ENCODE data around the gene TDRD5. TPM values are rescaled to one million over a fixed set of nuclear protein-coding genes. Genes with fewer than 3 reads are reported as not detected.

TDRD5 gene
- total RNA-seq, 1 donor from 2014 or later = not detected

GRCh38 chr1:179708434-179709195, 117.0 kb downstream of the TDRD5 start:
- Mint-ChIP-seq H3K4me3 (ENCODE audit: unreplicated experiment) (no peak overlapping the region), H3K36me3 (ENCODE audit: low read depth) (no peaks in the 10 kb centered on the region), H3K9me3 (ENCODE audit: low read depth) (peaks cover 5% of the 10 kb centered on the region), H3K27me3 (ENCODE audit: low read depth) (peaks cover 28% of the 10 kb centered on the region), H3K27ac (ENCODE audit: unreplicated experiment) (no peak overlapping the region), H3K4me1 (ENCODE audit: low read depth) (no peaks in the 10 kb centered on the region)
- TF ChIP-seq, protein P1, sequence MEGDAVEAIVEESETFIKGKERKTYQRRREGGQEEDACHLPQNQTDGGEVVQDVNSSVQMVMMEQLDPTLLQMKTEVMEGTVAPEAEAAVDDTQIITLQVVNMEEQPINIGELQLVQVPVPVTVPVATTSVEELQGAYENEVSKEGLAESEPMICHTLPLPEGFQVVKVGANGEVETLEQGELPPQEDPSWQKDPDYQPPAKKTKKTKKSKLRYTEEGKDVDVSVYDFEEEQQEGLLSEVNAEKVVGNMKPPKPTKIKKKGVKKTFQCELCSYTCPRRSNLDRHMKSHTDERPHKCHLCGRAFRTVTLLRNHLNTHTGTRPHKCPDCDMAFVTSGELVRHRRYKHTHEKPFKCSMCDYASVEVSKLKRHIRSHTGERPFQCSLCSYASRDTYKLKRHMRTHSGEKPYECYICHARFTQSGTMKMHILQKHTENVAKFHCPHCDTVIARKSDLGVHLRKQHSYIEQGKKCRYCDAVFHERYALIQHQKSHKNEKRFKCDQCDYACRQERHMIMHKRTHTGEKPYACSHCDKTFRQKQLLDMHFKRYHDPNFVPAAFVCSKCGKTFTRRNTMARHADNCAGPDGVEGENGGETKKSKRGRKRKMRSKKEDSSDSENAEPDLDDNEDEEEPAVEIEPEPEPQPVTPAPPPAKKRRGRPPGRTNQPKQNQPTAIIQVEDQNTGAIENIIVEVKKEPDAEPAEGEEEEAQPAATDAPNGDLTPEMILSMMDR (IDR thresholded peaks at IDR 0.05) = no peak
- no peak for DNase-seq (ENCODE audit: low spot score)

- no peak overlapping the region for H3K4me3 Mint-ChIP-seq (ENCODE audit: unreplicated experiment)
- H3K4me1 Mint-ChIP-seq (ENCODE audit: low read depth) = no peaks in the 10 kb centered on the region
- H3K36me3 Mint-ChIP-seq (ENCODE audit: low read depth) = peaks cover 2% of the 10 kb centered on the region
- DNase-seq (ENCODE audit: low spot score) = no peak
- peaks cover 23% of the 10 kb centered on the region for H3K27me3 Mint-ChIP-seq (ENCODE audit: low read depth)
- TF ChIP-seq, protein P1 (IDR thresholded peaks at IDR 0.05) = no peak
- peaks cover 16% of the 10 kb centered on the region for H3K9me3 Mint-ChIP-seq (ENCODE audit: low read depth)
- H3K27ac Mint-ChIP-seq (ENCODE audit: unreplicated experiment) = no peak overlapping the region
Observed at GRCh38 chr1:179709841-179710329, 118.3 kb downstream of the TDRD5 start.

- Mint-ChIP-seq H3K27me3 (ENCODE audit: low read depth) (peaks cover 8% of the 10 kb centered on the region), H3K4me3 (ENCODE audit: unreplicated experiment) (no peak overlapping the region), H3K9me3 (ENCODE audit: low read depth) (peaks cover 53% of the 10 kb centered on the region), H3K36me3 (ENCODE audit: low read depth) (peaks cover 2% of the 10 kb centered on the region), H3K4me1 (ENCODE audit: low read depth) (no peaks in the 10 kb centered on the region), H3K27ac (ENCODE audit: unreplicated experiment) (no peak overlapping the region)
- DNase-seq (ENCODE audit: low spot score) = no peak
- TF ChIP-seq, protein P1 (IDR thresholded peaks at IDR 0.05) = no peak
Observed at GRCh38 chr1:179714159-179714558, 122.5 kb downstream of the TDRD5 start.

DNA sequence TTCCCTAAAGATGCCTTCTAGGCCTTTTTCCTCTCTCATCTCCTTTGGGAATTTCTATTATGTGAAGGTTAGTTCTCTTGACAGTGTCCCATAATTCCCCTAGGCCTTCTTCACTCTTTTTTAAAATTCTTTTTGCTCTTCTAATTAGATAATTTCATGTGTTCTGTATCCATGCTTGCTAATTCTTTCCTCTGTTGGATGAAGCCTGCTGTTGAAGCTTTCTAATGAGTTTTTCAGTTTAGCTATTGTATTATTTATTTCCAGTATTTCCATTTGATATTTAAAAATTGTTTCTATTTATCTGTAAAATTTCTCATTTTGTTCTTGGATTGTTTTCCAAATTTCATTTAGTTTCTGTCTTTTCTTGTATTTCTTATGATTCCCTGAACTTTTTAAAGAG, 123.0 kb downstream of the TDRD5 start:
- Mint-ChIP-seq H3K27me3 (ENCODE audit: low read depth) (peaks cover 8% of the 10 kb centered on the region), H3K9me3 (ENCODE audit: low read depth) (peaks cover 57% of the 10 kb centered on the region), H3K4me3 (ENCODE audit: unreplicated experiment) (no peak overlapping the region), H3K27ac (ENCODE audit: unreplicated experiment) (no peak overlapping the region), H3K4me1 (ENCODE audit: low read depth) (no peaks in the 10 kb centered on the region), H3K36me3 (ENCODE audit: low read depth) (peaks cover 2% of the 10 kb centered on the region)
- TF ChIP-seq, protein P1 (IDR thresholded peaks at IDR 0.05) = no peak
- no peak for DNase-seq (ENCODE audit: low spot score)

GRCh38 chr1:179719272-179719671, 127.6 kb downstream of the TDRD5 start:
- H3K36me3 Mint-ChIP-seq (ENCODE audit: low read depth) = no peaks in the 10 kb centered on the region
- no peak overlapping the region for H3K27ac Mint-ChIP-seq (ENCODE audit: unreplicated experiment)
- TF ChIP-seq, protein P1 (IDR thresholded peaks at IDR 0.05) = no peak
- no peaks in the 10 kb centered on the region for H3K4me1 Mint-ChIP-seq (ENCODE audit: low read depth)
- H3K27me3 Mint-ChIP-seq (ENCODE audit: low read depth) = no peaks in the 10 kb centered on the region
- no peak overlapping the region for H3K4me3 Mint-ChIP-seq (ENCODE audit: unreplicated experiment)
- peaks cover 60% of the 10 kb centered on the region for H3K9me3 Mint-ChIP-seq (ENCODE audit: low read depth)
- no peak for DNase-seq (ENCODE audit: low spot score)

Data from chondrocyte (in vitro differentiated cells).